WTC11 (cell line): Measurements from ENCODE around the gene OAS1. TPM values are rescaled to one million over a fixed set of nuclear protein-coding genes. Genes with fewer than 3 reads are reported as not detected.

ENCODE experiments used
- ATAC-seq: fragments of 200-7000 bp; cut with Tn5 transposase; 2 replicates; pipeline ENCODE4 v1.10.0; 2021; ENCODE audit warnings: mild to moderate bottlenecking, moderate library complexity
- CTCF ChIA-PET: fragments of 300-600 bp; sonication (Branson Sonifier 250); formaldehyde crosslinking; loops from one replicate; lab custom pipeline; 2021; ENCODE audit warnings: antibody characterized with exemption; lab: Charles Lee
- POLR2A ChIA-PET: fragments of 350-600 bp; sonication (Branson Sonifier 250); formaldehyde crosslinking; loops from one replicate; lab custom pipeline; 2021; ENCODE audit warnings: antibody characterized with exemption; lab: Charles Lee
- DNase-seq: peaks from one replicate; pipeline ENCODE4 v3.0.0; 2021; ENCODE audit warnings: low spot score
- H3K27ac Mint-ChIP-seq: 2 replicates; pipeline ENCODE4 v1.8.0; 2021; ENCODE audit warnings: mixed read lengths
- H3K27me3 Mint-ChIP-seq: 2 replicates; pipeline ENCODE4 v1.8.0; 2021; ENCODE audit warnings: low read depth, mild to moderate bottlenecking, moderate library complexity, mixed read lengths
- H3K36me3 Mint-ChIP-seq: 2 replicates; pipeline ENCODE4 v1.8.0; 2021; ENCODE audit warnings: mixed read lengths
- H3K4me1 Mint-ChIP-seq: 2 replicates; pipeline ENCODE4 v1.8.0; 2022; ENCODE audit warnings: mixed read lengths
- H3K4me3 Mint-ChIP-seq: 2 replicates; pipeline ENCODE4 v1.8.0; 2021; ENCODE audit warnings: mild to moderate bottlenecking, moderate library complexity, mixed read lengths
- H3K9me3 Mint-ChIP-seq: 2 replicates; pipeline ENCODE4 v1.8.0; 2021; ENCODE audit warnings: mixed read lengths
- ATF1 ChIP-seq: sonication (generic); formaldehyde crosslinking; IDR thresholded peaks from 2 replicates; pipeline ENCODE4 v1.8.1; 2023; ENCODE audit warnings: mild to moderate bottlenecking, moderate library complexity, missing genetic modification reagents
- ATF6 ChIP-seq: sonication (generic); formaldehyde crosslinking; IDR thresholded peaks from 2 replicates; pipeline ENCODE4 v1.8.1; 2023; ENCODE audit warnings: mild to moderate bottlenecking, missing genetic modification reagents
- CREM ChIP-seq: sonication (generic); formaldehyde crosslinking; IDR thresholded peaks from 2 replicates; pipeline ENCODE4 v1.8.1; 2022; ENCODE audit warnings: mild to moderate bottlenecking, missing genetic modification reagents, moderate library complexity
- E2F4 ChIP-seq: sonication (generic); formaldehyde crosslinking; IDR thresholded peaks from 2 replicates; pipeline ENCODE4 v1.8.1; 2022; ENCODE audit warnings: low read depth, mild to moderate bottlenecking, moderate library complexity, missing genetic modification reagents, borderline replicate concordance
- ELF4 ChIP-seq: sonication (generic); formaldehyde crosslinking; IDR thresholded peaks from 2 replicates; pipeline ENCODE4 v1.8.1; 2022; ENCODE audit warnings: low read depth, mild to moderate bottlenecking, moderate library complexity, missing genetic modification reagents
- EMX1 ChIP-seq: fragments of 250-450 bp; sonication (Bioruptor Pico); IDR thresholded peaks from 2 replicates; pipeline ENCODE4 v1.8.0; 2021; ENCODE audit warnings: mild to moderate bottlenecking
- FOXJ3 ChIP-seq: sonication (generic); formaldehyde crosslinking; IDR thresholded peaks from 2 replicates; pipeline ENCODE4 v1.9.0; 2021; ENCODE audit warnings: missing genetic modification reagents, mild to moderate bottlenecking, borderline replicate concordance
- IRF2 ChIP-seq: sonication (generic); formaldehyde crosslinking; IDR thresholded peaks from 2 replicates; pipeline ENCODE4 v1.8.0; 2022; ENCODE audit warnings: low read depth, missing genetic modification reagents, borderline replicate concordance
- KAT7 ChIP-seq: sonication (generic); formaldehyde crosslinking; IDR thresholded peaks from 2 replicates; pipeline ENCODE4 v1.8.1; 2023; ENCODE audit warnings: missing genetic modification reagents, mild to moderate bottlenecking, borderline replicate concordance
- ZNF317 ChIP-seq: sonication (generic); formaldehyde crosslinking; IDR thresholded peaks from 2 replicates; pipeline ENCODE4 v1.8.1; 2023; ENCODE audit warnings: low read depth, mild to moderate bottlenecking, moderate library complexity, missing genetic modification reagents, borderline replicate concordance
- ZNF671 ChIP-seq: fragments of 250-450 bp; sonication (Bioruptor Pico); IDR thresholded peaks from 2 replicates; pipeline ENCODE4 v1.8.0; 2021; ENCODE audit warnings: mild to moderate bottlenecking
- total RNA-seq: library from RNA; stranded (reverse); gene quantifications from 3 replicates; pipeline ENCODE4 v1.2.3, GENCODE V29; 2021
- TF ChIP-seq, protein P1 (sequence below): sonication (generic); formaldehyde crosslinking; IDR thresholded peaks from 2 replicates; pipeline ENCODE4 v1.8.0; 2023; ENCODE audit warnings: missing genetic modification reagents
- TF ChIP-seq, protein P2 (sequence below): sonication (generic); formaldehyde crosslinking; IDR thresholded peaks from 2 replicates; pipeline ENCODE4 v1.8.0; 2022; ENCODE audit warnings: missing genetic modification reagents
- TF ChIP-seq, protein P3 (sequence below): sonication (generic); formaldehyde crosslinking; IDR thresholded peaks from 2 replicates; pipeline ENCODE4 v1.8.1; 2022; ENCODE audit warnings: mild to moderate bottlenecking, missing genetic modification reagents, moderate library complexity, borderline replicate concordance
- TF ChIP-seq, protein P4 (sequence below): sonication (generic); formaldehyde crosslinking; IDR thresholded peaks from 2 replicates; pipeline ENCODE4 v1.8.1; 2023; ENCODE audit warnings: mild to moderate bottlenecking, missing genetic modification reagents
- TF ChIP-seq, protein P5 (sequence below): fragments of 250-450 bp; sonication (Bioruptor Pico); conservative IDR thresholded peaks from 2 replicates; pipeline ENCODE4 v1.9.0; 2021; ENCODE audit warnings: mild to moderate bottlenecking

Gene OAS1
- total RNA-seq, 1 experiment from 2014 or later, result 0.24 TPM

GRCh38 chr12:112876506-112876905, 30.3 kb upstream of the OAS1 start:
- H3K9me3 Mint-ChIP-seq, result no peaks in the 10 kb centered on the region
- H3K4me1 Mint-ChIP-seq, result peaks cover 7% of the 10 kb centered on the region
- no peaks in the 10 kb centered on the region for H3K27me3 Mint-ChIP-seq
- no peak for ATAC-seq
- no peak for DNase-seq
- POLR2A ChIA-PET, result no interaction called here
- no peak overlapping the region for H3K27ac Mint-ChIP-seq
- no peaks in the 10 kb centered on the region for H3K36me3 Mint-ChIP-seq
- CTCF ChIA-PET, result interaction anchor here (1.2 kb wide), 2 partner anchors 53 to 404 kb away, joined by 3 read pairs; no protein-coding TSS in a partner anchor
- no peak overlapping the region for H3K4me3 Mint-ChIP-seq
- TF ChIP-seq, protein P1, sequence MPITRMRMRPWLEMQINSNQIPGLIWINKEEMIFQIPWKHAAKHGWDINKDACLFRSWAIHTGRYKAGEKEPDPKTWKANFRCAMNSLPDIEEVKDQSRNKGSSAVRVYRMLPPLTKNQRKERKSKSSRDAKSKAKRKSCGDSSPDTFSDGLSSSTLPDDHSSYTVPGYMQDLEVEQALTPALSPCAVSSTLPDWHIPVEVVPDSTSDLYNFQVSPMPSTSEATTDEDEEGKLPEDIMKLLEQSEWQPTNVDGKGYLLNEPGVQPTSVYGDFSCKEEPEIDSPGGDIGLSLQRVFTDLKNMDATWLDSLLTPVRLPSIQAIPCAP (CRISPR knock-in tag), result no peak
- no peak for TF ChIP-seq KAT7 (CRISPR knock-in tag)
- no peak for TF ChIP-seq EMX1 (CRISPR knock-in tag)
- TF ChIP-seq E2F4 (CRISPR knock-in tag), result no peak
- TF ChIP-seq ZNF317 (CRISPR knock-in tag), result no peak
- TF ChIP-seq ATF1 (CRISPR knock-in tag), result no peak
- TF ChIP-seq, protein P2, sequence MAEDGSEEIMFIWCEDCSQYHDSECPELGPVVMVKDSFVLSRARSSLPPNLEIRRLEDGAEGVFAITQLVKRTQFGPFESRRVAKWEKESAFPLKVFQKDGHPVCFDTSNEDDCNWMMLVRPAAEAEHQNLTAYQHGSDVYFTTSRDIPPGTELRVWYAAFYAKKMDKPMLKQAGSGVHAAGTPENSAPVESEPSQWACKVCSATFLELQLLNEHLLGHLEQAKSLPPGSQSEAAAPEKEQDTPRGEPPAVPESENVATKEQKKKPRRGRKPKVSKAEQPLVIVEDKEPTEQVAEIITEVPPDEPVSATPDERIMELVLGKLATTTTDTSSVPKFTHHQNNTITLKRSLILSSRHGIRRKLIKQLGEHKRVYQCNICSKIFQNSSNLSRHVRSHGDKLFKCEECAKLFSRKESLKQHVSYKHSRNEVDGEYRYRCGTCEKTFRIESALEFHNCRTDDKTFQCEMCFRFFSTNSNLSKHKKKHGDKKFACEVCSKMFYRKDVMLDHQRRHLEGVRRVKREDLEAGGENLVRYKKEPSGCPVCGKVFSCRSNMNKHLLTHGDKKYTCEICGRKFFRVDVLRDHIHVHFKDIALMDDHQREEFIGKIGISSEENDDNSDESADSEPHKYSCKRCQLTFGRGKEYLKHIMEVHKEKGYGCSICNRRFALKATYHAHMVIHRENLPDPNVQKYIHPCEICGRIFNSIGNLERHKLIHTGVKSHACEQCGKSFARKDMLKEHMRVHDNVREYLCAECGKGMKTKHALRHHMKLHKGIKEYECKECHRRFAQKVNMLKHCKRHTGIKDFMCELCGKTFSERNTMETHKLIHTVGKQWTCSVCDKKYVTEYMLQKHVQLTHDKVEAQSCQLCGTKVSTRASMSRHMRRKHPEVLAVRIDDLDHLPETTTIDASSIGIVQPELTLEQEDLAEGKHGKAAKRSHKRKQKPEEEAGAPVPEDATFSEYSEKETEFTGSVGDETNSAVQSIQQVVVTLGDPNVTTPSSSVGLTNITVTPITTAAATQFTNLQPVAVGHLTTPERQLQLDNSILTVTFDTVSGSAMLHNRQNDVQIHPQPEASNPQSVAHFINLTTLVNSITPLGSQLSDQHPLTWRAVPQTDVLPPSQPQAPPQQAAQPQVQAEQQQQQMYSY (CRISPR knock-in tag), result no peak
- no peak for TF ChIP-seq CREM (CRISPR knock-in tag)
- TF ChIP-seq ELF4 (CRISPR knock-in tag), result no peak

GRCh38 chr12:112877006-112877405, 29.8 kb upstream of the OAS1 start:
- Mint-ChIP-seq H3K4me1 (peaks cover 7% of the 10 kb centered on the region), H3K27ac (no peak overlapping the region), H3K27me3 (no peaks in the 10 kb centered on the region; the same call in 1 of the 2 replicates), H3K4me3 (no peak overlapping the region), H3K36me3 (no peaks in the 10 kb centered on the region), H3K9me3 (no peaks in the 10 kb centered on the region)
- DNase-seq (no peak), ATAC-seq (no peak)
- POLR2A ChIA-PET, result no interaction called here
- CTCF ChIA-PET, result interaction anchor here (1.1 to 1.2 kb wide), 2 partner anchors 53 to 404 kb away, joined by 3 to 4 read pairs; no protein-coding TSS in a partner anchor
- no peak for TF ChIP-seq IRF2 (CRISPR knock-in tag)
- TF ChIP-seq FOXJ3 (CRISPR knock-in tag), result no peak
- TF ChIP-seq, protein P1 (CRISPR knock-in tag), result no peak
- TF ChIP-seq, protein P3, sequence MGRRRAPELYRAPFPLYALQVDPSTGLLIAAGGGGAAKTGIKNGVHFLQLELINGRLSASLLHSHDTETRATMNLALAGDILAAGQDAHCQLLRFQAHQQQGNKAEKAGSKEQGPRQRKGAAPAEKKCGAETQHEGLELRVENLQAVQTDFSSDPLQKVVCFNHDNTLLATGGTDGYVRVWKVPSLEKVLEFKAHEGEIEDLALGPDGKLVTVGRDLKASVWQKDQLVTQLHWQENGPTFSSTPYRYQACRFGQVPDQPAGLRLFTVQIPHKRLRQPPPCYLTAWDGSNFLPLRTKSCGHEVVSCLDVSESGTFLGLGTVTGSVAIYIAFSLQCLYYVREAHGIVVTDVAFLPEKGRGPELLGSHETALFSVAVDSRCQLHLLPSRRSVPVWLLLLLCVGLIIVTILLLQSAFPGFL (CRISPR knock-in tag), result no peak
- TF ChIP-seq ATF6 (CRISPR knock-in tag), result no peak
- TF ChIP-seq, protein P4, sequence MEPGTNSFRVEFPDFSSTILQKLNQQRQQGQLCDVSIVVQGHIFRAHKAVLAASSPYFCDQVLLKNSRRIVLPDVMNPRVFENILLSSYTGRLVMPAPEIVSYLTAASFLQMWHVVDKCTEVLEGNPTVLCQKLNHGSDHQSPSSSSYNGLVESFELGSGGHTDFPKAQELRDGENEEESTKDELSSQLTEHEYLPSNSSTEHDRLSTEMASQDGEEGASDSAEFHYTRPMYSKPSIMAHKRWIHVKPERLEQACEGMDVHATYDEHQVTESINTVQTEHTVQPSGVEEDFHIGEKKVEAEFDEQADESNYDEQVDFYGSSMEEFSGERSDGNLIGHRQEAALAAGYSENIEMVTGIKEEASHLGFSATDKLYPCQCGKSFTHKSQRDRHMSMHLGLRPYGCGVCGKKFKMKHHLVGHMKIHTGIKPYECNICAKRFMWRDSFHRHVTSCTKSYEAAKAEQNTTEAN (CRISPR knock-in tag), result no peak
- TF ChIP-seq, protein P2 (CRISPR knock-in tag), result no peak
- no peak for TF ChIP-seq ZNF671
- TF ChIP-seq, protein P5, sequence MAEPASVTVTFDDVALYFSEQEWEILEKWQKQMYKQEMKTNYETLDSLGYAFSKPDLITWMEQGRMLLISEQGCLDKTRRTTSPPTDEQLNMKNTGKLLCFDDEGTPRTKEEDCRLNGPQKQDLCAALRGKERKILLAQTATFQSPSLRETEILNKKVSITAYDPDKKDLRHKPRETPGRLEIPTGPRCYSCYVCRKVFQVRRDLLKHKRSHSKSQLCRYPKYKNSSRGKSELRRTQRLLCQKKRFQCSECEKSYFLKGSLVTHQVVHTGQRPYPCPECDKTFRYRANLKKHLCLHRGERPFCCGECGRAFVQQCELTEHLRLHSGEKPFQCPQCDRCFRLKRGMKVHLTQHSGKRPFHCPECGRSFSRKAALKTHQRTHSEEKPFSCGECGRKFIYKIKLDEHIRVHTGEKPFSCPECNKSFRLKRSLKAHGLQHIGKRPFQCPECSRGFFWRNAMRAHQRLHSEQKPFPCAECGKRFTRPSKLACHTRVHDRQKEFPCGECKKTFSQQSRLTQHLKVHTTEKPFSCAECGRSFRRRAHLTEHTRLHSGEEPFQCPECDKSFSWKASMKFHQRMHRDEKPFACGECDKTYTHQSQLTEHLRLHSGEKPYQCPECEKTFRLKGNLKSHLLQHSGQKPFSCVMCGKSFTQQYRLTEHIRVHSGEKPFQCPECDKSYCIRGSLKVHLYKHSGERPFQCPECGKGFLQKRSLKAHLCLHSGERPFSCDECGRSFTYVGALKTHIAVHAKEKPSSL (CRISPR knock-in tag), result no peak
